RWPE1 (cell line): ENCODE measurements around the gene SEMA7A.
A peak's percentile ranks its signal among the peaks of the same experiment; 100 is the strongest.

Source experiments
- CTCF ChIA-PET: fragments of 350-600 bp; sonication (Branson Sonifier 250); formaldehyde crosslinking; extraction: SDS; loops from one replicate; lab custom pipeline; 2021; lab: Yijun Ruan, JAX
- POLR2A ChIA-PET: fragments of 400-600 bp; formaldehyde crosslinking; extraction: SDS; loops from one replicate; lab custom pipeline; 2020; ENCODE audit warnings: antibody characterized with exemption; ENCODE audit not compliant: low non-redundant PET; lab: Yijun Ruan, JAX
- DNase-seq: peaks from one replicate; pipeline ENCODE4 v3.0.0; 2012; ENCODE audit warnings: low spot score
- H3K27ac ChIP-seq: fragments of 450-650 bp; 2 replicates; pipeline ENCODE4 v1.5.1; 2017
- CTCF ChIP-seq: fragments of 450-650 bp; conservative IDR thresholded peaks from 2 replicates; pipeline ENCODE4 v1.5.1; 2017; ENCODE audit warnings: low read depth, mild to moderate bottlenecking

Gene SEMA7A

DNA sequence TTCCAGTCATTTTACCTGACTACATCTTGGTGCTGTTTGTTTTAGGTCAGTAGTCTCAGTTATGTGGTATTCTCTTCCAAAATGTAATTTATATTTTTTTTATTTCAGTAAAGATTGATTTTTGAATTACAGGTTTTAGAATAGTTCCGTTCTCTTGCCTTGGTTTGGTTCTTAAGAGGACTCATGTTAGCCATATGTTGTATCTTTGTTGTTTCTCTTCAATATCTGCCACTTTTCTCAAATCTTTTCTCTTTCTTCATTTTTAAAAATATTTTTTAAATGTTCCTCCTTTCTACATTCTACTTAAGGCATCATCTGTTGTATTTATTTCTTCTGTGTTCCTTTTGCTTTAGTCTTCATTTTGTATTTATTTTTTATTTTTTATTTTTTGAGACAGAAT, 32.8 kb upstream of the SEMA7A start:
- ChIA-PET POLR2A (no interaction called here), CTCF (no interaction called here)
- DNase-seq: no peak
- TF ChIP-seq CTCF: no peak
- H3K27ac ChIP-seq: no peak overlapping the region

- TF ChIP-seq CTCF: no peak
- no peak for DNase-seq
- ChIA-PET POLR2A (no interaction called here), CTCF (no interaction called here)
- H3K27ac ChIP-seq: no peak overlapping the region
These were observed 31.1 kb upstream of the SEMA7A start for GRCh38 chr15:74464897-74465296.

DNA sequence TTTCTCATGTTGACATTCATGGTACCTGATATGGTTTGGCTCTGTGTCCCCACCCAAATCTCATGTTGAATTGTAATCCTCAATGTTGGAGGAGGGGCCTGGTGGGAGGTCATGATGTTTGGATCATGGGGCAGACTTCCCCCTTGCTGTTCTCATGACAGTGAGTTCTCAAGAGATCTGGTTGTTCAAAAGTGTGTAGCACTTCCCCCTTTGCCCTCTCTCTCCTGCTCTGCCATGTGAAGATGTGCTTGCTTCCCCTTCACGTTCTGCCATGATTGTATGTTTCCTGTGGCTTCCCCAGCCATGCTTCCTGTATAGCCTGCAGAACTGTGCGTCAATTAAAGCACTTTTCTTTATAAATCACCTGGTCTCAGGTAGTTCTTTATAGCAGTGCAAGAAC, 30.5 kb upstream of the SEMA7A start:
- no peak overlapping the region for H3K27ac ChIP-seq
- no peak for DNase-seq
- CTCF ChIA-PET: no interaction called here
- no peak for TF ChIP-seq CTCF
- POLR2A ChIA-PET: no interaction called here

DNA sequence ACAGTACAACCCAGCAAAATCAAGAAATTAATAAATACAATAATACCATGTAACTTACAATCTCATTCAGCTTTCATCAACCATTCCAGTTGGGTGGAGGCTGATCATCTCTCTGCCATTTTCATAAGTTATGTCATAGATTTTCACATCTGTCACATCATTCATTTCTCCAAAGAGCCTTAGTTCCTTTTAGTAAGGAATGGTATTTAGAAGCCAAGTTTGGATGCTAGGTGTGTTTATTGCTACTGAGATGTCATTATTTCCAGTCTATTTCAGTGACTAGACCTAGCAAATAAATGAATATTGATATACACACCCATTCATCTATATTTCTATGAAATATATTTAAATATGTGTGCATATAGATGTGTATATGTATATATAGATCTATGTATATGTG, 29.9 kb upstream of the SEMA7A start:
- ChIA-PET POLR2A (no interaction called here), CTCF (no interaction called here)
- TF ChIP-seq CTCF: no peak
- no peak for DNase-seq
- H3K27ac ChIP-seq: no peak overlapping the region

- no peak for TF ChIP-seq CTCF
- CTCF ChIA-PET: interaction anchor here (0.6 to 1.9 kb wide), 3 partner anchors 23 to 260 kb away, joined by 3 to 10 read pairs (median 5); no protein-coding TSS in a partner anchor
- peak overlapping the region; percentile 89 for H3K27ac ChIP-seq
- DNase-seq: peak; percentile 35
- POLR2A ChIA-PET: no interaction called here
These were observed 28.2 kb upstream of the SEMA7A start for GRCh38 chr15:74461847-74462511.

GRCh38 chr15:74460871-74461846, 27.4 kb upstream of the SEMA7A start, which contains the start of gene UBL7:
TSS of gene UBL7 (minus strand) at chr15:74461160. CDS start at chr15:74458867, 2,293 bp downstream.
- DNase-seq: peak; percentile 96
- H3K27ac ChIP-seq: peak within 1 kb of the TSS; percentile 89
- TF ChIP-seq CTCF: peak; percentile 27
- POLR2A ChIA-PET: interaction anchor here (0.6 to 0.8 kb wide), 3 partner anchors 84 to 340 kb away, joined by 3 to 4 read pairs (median 3); no protein-coding TSS in a partner anchor
- CTCF ChIA-PET: interaction anchor here (0.6 to 1.9 kb wide), 8 partner anchors 22 to 546 kb away, joined by 3 to 10 read pairs (median 4); no protein-coding TSS in a partner anchor
